HG03571 (cell line): ENCODE results near the gene PDE4B.
A peak's percentile ranks its signal among the peaks of the same experiment; 100 is the strongest.

ENCODE experiments used
- ATAC-seq: cut with Tn5 transposase; IDR thresholded peaks from one replicate; pipeline ENCODE4 v1.9.1; 2021; ENCODE audit not compliant: unreplicated experiment

PDE4B gene

GRCh38 chr1:66253330-66253921 lies 460.7 kb downstream of the PDE4B start:
- peak; percentile 76 for ATAC-seq

- no peak for ATAC-seq
Measured at GRCh38 chr1:66254785-66255184, 462.1 kb downstream of the PDE4B start.

DNA sequence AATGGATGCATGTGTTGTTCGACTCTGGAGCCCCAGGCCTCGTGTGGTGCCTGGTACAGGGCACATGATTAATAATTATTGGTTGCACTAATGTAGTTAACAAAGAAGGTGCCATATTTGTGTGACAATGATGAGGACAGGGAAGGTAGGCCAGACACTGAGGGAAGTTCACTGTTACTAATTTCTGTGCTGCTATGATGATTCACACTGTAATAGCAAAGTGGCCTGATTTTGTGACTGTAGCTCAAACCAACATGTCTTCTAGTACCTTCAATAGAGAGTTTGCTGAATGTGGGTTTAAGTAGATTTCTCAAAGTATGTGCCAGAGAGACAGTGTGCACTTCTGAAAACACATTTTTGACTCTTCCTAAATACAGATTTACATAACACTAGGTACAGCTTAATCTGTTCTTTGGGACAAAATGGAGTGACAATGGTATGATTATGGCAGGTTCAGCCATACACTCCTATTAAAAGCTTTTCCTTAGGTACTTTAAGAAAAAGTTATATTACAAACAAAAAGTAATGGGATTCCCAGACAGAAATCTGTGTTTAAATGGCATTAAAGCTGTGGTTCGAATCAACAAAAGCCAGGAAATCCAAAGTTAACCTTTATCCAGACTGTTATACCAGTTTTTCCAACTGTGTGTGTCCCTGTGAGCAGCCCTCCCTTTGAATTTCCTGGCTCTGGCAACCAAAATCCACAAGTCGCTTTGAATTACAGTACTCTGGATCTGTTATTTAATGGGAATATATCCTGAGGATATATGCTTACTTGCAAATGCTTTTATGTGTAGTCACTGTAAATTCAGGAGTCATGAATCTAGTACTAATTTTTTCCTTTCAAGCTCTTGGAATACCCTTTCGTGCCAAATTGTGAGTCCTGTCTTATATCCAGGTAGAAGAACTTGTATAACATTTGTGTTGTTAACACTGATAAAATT lies 464.2 kb downstream of the PDE4B start:
- ATAC-seq: no peak

- ATAC-seq: peak; percentile 55
Measured at GRCh38 chr1:66258404-66259105, 465.9 kb downstream of the PDE4B start.

- no peak for ATAC-seq
Measured at GRCh38 chr1:66261364-66261763, 468.7 kb downstream of the PDE4B start.

GRCh38 chr1:66262208-66262963 lies 469.7 kb downstream of the PDE4B start:
- ATAC-seq: no peak

DNA sequence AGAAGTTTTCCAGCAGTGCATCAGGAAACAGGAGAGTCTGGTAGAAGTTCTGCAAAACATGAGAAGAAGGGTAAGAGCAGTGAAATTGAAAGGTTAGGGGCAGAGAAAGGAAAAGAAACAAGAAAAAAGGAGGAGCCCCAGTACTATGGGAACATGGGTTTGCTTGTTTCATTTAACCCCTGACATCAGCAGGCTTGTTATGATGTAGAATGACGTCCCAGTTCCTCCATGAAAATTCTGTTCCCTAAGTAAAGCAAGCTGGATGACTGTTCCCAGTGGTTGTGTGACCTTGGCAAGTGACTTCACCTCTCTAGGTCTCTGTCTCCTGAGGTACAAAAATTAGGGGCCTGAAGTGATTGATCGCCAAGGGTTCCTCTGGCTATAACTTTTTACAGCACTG lies 472.6 kb downstream of the PDE4B start:
- no peak for ATAC-seq

DNA sequence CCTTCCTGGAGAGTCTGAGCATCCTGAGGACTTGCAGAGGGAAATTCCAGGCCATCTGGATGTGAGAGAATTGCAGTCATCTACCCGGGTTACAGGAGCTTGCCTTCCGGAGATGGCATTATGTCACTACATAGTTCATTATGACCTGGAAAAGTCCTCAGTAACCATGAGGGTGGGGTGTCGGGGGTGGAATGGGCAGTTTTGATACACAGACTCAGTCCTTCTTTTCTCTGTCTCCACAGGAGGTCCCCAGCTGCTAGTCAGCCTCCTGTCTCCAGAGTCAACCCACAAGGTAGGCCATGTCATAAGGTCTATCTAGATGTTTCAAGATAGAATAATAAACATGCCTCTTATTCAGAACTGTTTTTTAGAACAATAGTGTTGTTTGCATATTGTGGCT lies 473.1 kb downstream of the PDE4B start:
- ATAC-seq: no peak

GRCh38 chr1:66266350-66266749 lies 473.7 kb downstream of the PDE4B start:
- ATAC-seq: no peak

- no peak for ATAC-seq
Measured at GRCh38 chr1:66266756-66267155, 474.1 kb downstream of the PDE4B start.

GRCh38 chr1:66267201-66267940 lies 474.7 kb downstream of the PDE4B start:
- ATAC-seq: no peak

GRCh38 chr1:66269222-66269621 lies 476.5 kb downstream of the PDE4B start:
- no peak for ATAC-seq

GRCh38 chr1:66270119-66270812 lies 477.6 kb downstream of the PDE4B start:
- ATAC-seq: no peak

DNA sequence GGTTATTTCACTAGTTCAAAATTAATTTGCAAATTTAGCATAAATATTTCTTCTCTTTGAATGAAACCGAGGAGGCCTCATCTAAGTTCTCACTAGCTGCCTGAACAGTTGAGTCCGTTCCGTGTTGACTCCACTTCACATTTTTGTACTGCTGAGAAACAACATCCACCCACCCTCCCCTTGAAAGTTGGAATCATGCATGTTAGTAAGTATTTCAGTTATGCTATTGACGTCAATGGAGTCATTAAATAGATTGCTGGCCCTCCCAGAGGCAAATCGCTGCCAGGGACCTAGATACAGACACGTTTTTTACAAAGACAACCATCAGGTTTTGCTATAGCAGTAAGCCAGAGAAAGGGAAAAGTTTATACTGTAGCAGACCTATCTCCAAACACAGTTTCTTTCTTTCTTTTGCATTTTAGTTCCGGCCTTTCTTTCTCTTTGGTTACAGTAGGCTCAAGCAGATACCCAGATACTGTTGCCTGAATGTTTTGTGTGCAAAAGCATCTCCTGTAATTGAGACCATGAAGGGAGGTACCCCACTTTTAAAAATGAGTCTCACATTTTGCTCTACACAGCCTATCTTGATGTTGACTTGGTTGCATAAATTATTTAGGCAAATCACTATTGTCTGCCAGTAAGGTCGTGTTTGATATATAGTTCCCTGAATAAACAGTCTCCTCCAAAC lies 478.7 kb downstream of the PDE4B start:
- no peak for ATAC-seq

GRCh38 chr1:66271904-66272254 lies 479.2 kb downstream of the PDE4B start:
- ATAC-seq: no peak

GRCh38 chr1:66273656-66274055 lies 481.0 kb downstream of the PDE4B start:
- ATAC-seq: no peak

DNA sequence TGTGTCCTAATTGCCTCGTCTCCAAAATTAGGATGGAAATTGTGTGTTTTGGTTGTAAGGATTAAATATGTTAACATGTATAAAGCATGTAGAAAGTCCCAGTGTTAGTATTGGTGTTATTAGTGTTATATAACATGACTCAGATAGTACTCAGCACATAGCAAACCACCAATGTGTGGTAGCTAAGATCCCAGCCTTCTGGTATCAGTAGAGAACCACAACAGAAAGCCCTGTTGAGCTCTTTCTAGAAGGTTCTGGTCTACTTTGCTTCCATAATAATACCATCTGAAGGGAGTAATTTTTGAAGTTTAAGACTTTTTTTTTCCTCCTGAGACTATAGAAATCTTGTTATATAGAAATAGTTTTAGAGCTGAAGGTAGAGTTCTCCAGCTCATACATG lies 481.9 kb downstream of the PDE4B start:
- ATAC-seq: no peak

- no peak for ATAC-seq
Measured at GRCh38 chr1:66275083-66275482, 482.4 kb downstream of the PDE4B start.

- ATAC-seq: no peak
Measured at GRCh38 chr1:66275601-66276023, 482.9 kb downstream of the PDE4B start.
